SK-N-SH (cell line): ENCODE data around the gene CD38. TPM values are rescaled to one million over a fixed set of nuclear protein-coding genes. Genes with fewer than 3 reads are reported as not detected.

Experiments
- CTCF ChIA-PET: fragments of 300-600, 350-600 bp; formaldehyde crosslinking; extraction: SDS; loops from one replicate; lab custom pipeline; 2021; lab: Yijun Ruan, JAX
- POLR2A ChIA-PET: fragments of 350-600 bp; sonication (Branson Sonifier 250); formaldehyde crosslinking; extraction: SDS; loops from one replicate; lab custom pipeline; 2020; ENCODE audit warnings: antibody characterized with exemption, inconsistent platforms; lab: Yijun Ruan, JAX
- DNase-seq: peaks from one replicate; pipeline ENCODE4 v3.0.0; 2012
- H2AFZ ChIP-seq: fragments of 200-600 bp; sonication (generic); 2 replicates; pipeline ENCODE4 v1.8.1; 2016; ENCODE audit warnings: antibody characterized with exemption, mild to moderate bottlenecking, low read depth
- H3F3A ChIP-seq: fragments of 200-600 bp; sonication (generic); replicated peaks from 2 replicates; pipeline ENCODE3; 2016; ENCODE audit warnings: antibody characterized with exemption, mild to moderate bottlenecking; ENCODE audit not compliant: insufficient read depth
- H3K27ac ChIP-seq, 2 experiments: fragments of 200-500 bp in 1 of 2; fragments of 200-600 bp in 1 of 2; sonication (Bioruptor generic) in 1 of 2; sonication (generic), shearing (Covaris generic) in 1 of 2; 2 replicates each; pipeline versions ENCODE4 v1.5.1 to v1.6.1; 2014 to 2016; ENCODE audit warnings: low read depth in 2 of 2, inconsistent platforms in 1 of 2, low read length in 1 of 2, mild to moderate bottlenecking in 1 of 2, mixed read lengths in 1 of 2
- H3K27me3 ChIP-seq: fragments of 200-600 bp; sonication (generic), shearing (Covaris generic); 2 replicates; pipeline ENCODE4 v1.6.1; 2016; ENCODE audit warnings: mixed run types; ENCODE audit not compliant: insufficient read depth
- H3K36me3 ChIP-seq, 2 experiments: fragments of 200-500 bp in 1 of 2; fragments of 200-600 bp in 1 of 2; sonication (Bioruptor generic) in 1 of 2; sonication (generic) in 1 of 2; replicated peaks in 1 of 2; 2 replicates each; pipeline versions ENCODE3 to v1.5.1; 2014 to 2016; ENCODE audit warnings: low read length in 1 of 2, mild to moderate bottlenecking in 1 of 2; ENCODE audit not compliant: insufficient read depth in 2 of 2, control insufficient read depth in 1 of 2
- H3K4me1 ChIP-seq, 2 experiments: fragments of 200-500 bp in 1 of 2; fragments of 200-600 bp in 1 of 2; sonication (Bioruptor generic) in 1 of 2; sonication (generic), shearing (Covaris generic) in 1 of 2; 2 replicates each; pipeline versions ENCODE4 v1.5.1 to v1.6.1; 2014 to 2016; ENCODE audit warnings: low read depth in 1 of 2, low read length in 1 of 2, mixed run types in 1 of 2; ENCODE audit not compliant: insufficient read depth in 2 of 2, control insufficient read depth in 1 of 2
- H3K4me2 ChIP-seq: fragments of 200-600 bp; sonication (generic), shearing (Covaris generic); 2 replicates; pipeline ENCODE4 v1.6.1; 2017; ENCODE audit warnings: mixed run types
- H3K4me3 ChIP-seq, 2 experiments: fragments of 200-500 bp in 1 of 2; fragments of 200-600 bp in 1 of 2; sonication (Bioruptor generic) in 1 of 2; sonication (generic), shearing (Covaris generic) in 1 of 2; 2 replicates each; pipeline versions ENCODE4 v1.5.1 to v1.8.1; 2014 to 2016; ENCODE audit warnings: low read depth in 2 of 2, inconsistent platforms in 1 of 2, low read length in 1 of 2, mild to moderate bottlenecking in 1 of 2, mixed read lengths in 1 of 2, moderate library complexity in 1 of 2
- H3K79me2 ChIP-seq: fragments of 200-600 bp; sonication (generic); 2 replicates; pipeline ENCODE4 v1.8.1; 2017; ENCODE audit warnings: mild to moderate bottlenecking; ENCODE audit not compliant: insufficient read depth
- H3K9ac ChIP-seq: fragments of 200-600 bp; sonication (generic); 2 replicates; pipeline ENCODE4 v1.6.1; 2017; ENCODE audit warnings: mixed run types
- H3K9me2 ChIP-seq: fragments of 200-600 bp; sonication (generic); 2 replicates; pipeline ENCODE4 v1.6.1; 2017; ENCODE audit warnings: mixed run types
- H3K9me3 ChIP-seq: fragments of 200-600 bp; sonication (generic); 2 replicates; pipeline ENCODE4 v1.6.1; 2017; ENCODE audit warnings: mixed run types, mild to moderate bottlenecking, moderate library complexity
- H4K20me1 ChIP-seq: fragments of 200-600 bp; sonication (generic); 2 replicates; pipeline ENCODE4 v1.6.1; 2017; ENCODE audit warnings: mild to moderate bottlenecking, mixed run types; ENCODE audit not compliant: insufficient read depth
- EP300 ChIP-seq, 2 experiments: IDR thresholded peaks; 2 replicates each; pipeline versions ENCODE4 v1.4.0 to v1.6.1; 2012; ENCODE audit warnings: borderline replicate concordance in 1 of 2, low read depth in 1 of 2, low read length in 1 of 2
- EZH2phosphoT487 ChIP-seq: fragments of 200-600 bp; sonication (generic); IDR thresholded peaks from 2 replicates; pipeline ENCODE4 v1.6.1; 2017; ENCODE audit warnings: low read depth, mixed run types, mild to moderate bottlenecking, antibody characterized with exemption, moderate library complexity, borderline replicate concordance
- FOXM1 ChIP-seq: IDR thresholded peaks from 2 replicates; pipeline ENCODE4 v1.4.0; 2012; ENCODE audit warnings: low read depth, mild to moderate bottlenecking
- MEF2A ChIP-seq: IDR thresholded peaks from 2 replicates; pipeline ENCODE4 v1.4.0; 2012; ENCODE audit warnings: low read depth, borderline replicate concordance
- NFIC ChIP-seq: IDR thresholded peaks from 2 replicates; pipeline ENCODE4 v1.4.0; 2012; ENCODE audit warnings: borderline replicate concordance
- NRF1 ChIP-seq: IDR thresholded peaks from 2 replicates; pipeline ENCODE4 v1.6.1; 2012; ENCODE audit warnings: low read depth, mild to moderate bottlenecking, low read length
- RAD21 ChIP-seq: IDR thresholded peaks from 2 replicates; pipeline ENCODE4 v1.6.1; 2012; ENCODE audit warnings: mild to moderate bottlenecking, low read length
- YY1 ChIP-seq: IDR thresholded peaks from 2 replicates; pipeline ENCODE4 v1.4.0; 2012; ENCODE audit warnings: low read depth, mild to moderate bottlenecking
- WGBS: methylation state at CpG from one replicate; pipeline ENCODE4 v1.1.6; 2017; ENCODE audit warnings: low lambda C conversion rate; 5-methylcytosine and 5-hydroxymethylcytosine counted together
- polyA plus RNA-seq, 3 experiments: library from polyadenylated mRNA; depleted of rRNA; stranded (reverse); fragments of >200 nt; gene quantifications; 2 replicates each; pipeline ENCODE4 v1.2.3, GENCODE V29; 2012
- TF ChIP-seq, protein P1 (sequence below): fragments of 150-350 bp; IDR thresholded peaks from 2 replicates; pipeline ENCODE4 v1.6.1; 2016; ENCODE audit warnings: mild to moderate bottlenecking, low read depth, low read length
- TF ChIP-seq, protein P2 (sequence below): fragments of 150-350 bp; IDR thresholded peaks from 2 replicates; pipeline ENCODE4 v1.6.1; 2017; ENCODE audit warnings: antibody characterized with exemption, low read length, low read depth, borderline replicate concordance
- TF ChIP-seq, protein P3 (sequence below): IDR thresholded peaks from 2 replicates; pipeline ENCODE4 v1.4.0; 2012; ENCODE audit warnings: low read depth
- TF ChIP-seq, protein P4 (sequence below): IDR thresholded peaks from 2 replicates; pipeline ENCODE4; 2012
- TF ChIP-seq, protein P5 (sequence below): IDR thresholded peaks from 2 replicates; pipeline ENCODE4 v1.6.1; 2012; ENCODE audit warnings: mild to moderate bottlenecking, low read depth, low read length, moderate library complexity
- TF ChIP-seq, protein P6 (sequence below): fragments of 200-600 bp; sonication (generic); IDR thresholded peaks from 2 replicates; pipeline ENCODE4 v1.6.1; 2017; ENCODE audit warnings: antibody characterized with exemption, mild to moderate bottlenecking, moderate library complexity

CD38 gene
- polyA plus RNA-seq, 1 of the 3 experiments (the other 2 are of a cell fraction), result 0.02 TPM

DNA sequence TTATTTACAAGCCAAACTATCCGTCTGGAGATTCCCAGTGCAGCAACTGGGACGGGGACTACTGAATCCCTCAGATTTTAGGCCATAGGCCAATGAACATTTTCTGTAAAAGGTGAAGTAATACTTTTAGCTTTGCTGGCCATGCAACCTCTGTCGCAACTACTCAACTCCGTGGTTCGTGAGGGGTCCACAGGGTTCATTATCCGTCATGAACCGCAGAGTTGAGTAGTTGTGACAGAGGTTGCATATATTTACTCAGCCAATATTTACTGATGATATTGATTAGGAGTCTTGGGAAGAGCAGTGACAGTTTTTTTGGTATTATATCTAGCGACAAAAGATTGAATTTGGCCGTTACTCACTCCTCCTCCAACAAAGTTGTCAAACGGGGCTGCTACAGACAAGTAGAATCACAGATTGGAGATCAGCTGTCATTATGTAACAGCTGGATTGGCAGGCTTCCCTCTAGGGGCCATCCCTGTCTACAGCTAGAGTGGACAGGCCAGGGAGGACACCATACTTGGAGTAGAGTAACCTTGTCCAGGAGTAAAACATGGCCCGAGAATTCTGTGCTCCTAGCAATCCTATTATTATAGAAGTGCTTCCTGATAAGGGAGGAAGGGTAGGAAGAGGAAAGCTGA lies 37.2 kb upstream of the CD38 start:
- 83% methylated on average over 11 of the region's 11 CpGs for WGBS
- POLR2A ChIA-PET, result no interaction called here
- H3K27ac ChIP-seq, result no peak overlapping the region
- no peaks in the 10 kb centered on the region for H3K9me3 ChIP-seq
- H3K4me1 ChIP-seq, result peaks cover 0 to 4% of the 10 kb centered on the region in 2 experiments; a peak in 1 of 4 replicates
- no peaks in the 10 kb centered on the region for H3F3A ChIP-seq
- no peak overlapping the region for H3K4me3 ChIP-seq
- H3K36me3 ChIP-seq, result no peaks in the 10 kb centered on the region
- H3K9ac ChIP-seq, result no peak overlapping the region
- TF ChIP-seq NRF1 (no peak), EZH2phosphoT487 (no peak)
- TF ChIP-seq, protein P1, sequence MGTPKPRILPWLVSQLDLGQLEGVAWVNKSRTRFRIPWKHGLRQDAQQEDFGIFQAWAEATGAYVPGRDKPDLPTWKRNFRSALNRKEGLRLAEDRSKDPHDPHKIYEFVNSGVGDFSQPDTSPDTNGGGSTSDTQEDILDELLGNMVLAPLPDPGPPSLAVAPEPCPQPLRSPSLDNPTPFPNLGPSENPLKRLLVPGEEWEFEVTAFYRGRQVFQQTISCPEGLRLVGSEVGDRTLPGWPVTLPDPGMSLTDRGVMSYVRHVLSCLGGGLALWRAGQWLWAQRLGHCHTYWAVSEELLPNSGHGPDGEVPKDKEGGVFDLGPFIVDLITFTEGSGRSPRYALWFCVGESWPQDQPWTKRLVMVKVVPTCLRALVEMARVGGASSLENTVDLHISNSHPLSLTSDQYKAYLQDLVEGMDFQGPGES, result no peak
- H3K9me2 ChIP-seq, result no peaks in the 10 kb centered on the region
- no peak for DNase-seq
- no peak overlapping the region for H2AFZ ChIP-seq
- no peaks in the 10 kb centered on the region for H3K79me2 ChIP-seq
- H4K20me1 ChIP-seq, result no peaks in the 10 kb centered on the region
- CTCF ChIA-PET, result interaction anchor here (1.0 to 1.3 kb wide), 3 partner anchors 10 to 215 kb away, joined by 3 to 4 read pairs (median 4); no protein-coding TSS in a partner anchor
- no peaks in the 10 kb centered on the region for H3K27me3 ChIP-seq
- H3K4me2 ChIP-seq, result no peak overlapping the region

DNA sequence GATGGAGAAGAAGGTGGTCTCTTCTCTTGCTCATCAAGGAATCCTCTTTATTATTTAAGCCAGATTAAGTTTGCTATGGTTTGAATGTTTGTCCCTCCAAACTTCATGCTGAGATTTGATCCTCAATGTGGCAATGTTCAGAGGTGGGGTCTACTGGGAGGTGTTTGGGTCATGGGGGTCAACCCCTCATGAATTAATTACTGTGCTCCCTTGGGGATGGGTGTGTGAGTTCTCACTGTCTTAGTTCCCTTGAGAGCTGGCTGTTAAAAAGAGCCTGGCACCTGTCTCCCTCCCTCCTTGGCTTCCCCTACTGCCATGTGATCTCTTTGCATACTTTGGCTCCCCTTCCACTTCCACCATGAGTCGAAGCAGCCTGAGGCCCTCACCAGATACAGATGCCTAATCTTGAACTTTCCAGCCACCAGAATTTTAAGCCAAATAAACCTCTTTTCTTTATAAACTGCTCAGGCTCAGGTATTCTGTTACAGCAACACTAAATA lies 36.0 kb upstream of the CD38 start:
- Histone ChIP-seq H3K9me3 (no peaks in the 10 kb centered on the region), H2AFZ (no peak overlapping the region), H3K9ac (no peak overlapping the region), H3K27me3 (no peaks in the 10 kb centered on the region), H3K79me2 (no peaks in the 10 kb centered on the region), H3K4me1 (peaks cover 0 to 4% of the 10 kb centered on the region in 2 experiments; a peak in 1 of 4 replicates), H3K9me2 (no peaks in the 10 kb centered on the region), H4K20me1 (no peaks in the 10 kb centered on the region), H3F3A (no peaks in the 10 kb centered on the region), H3K4me2 (no peak overlapping the region), H3K27ac (no peak overlapping the region), H3K36me3 (no peaks in the 10 kb centered on the region), H3K4me3 (no peak overlapping the region)
- ChIA-PET POLR2A (no interaction called here), CTCF (no interaction called here)
- WGBS, result 6% methylated on average over 1 of the region's 1 CpG
- DNase-seq, result no peak
- TF ChIP-seq, protein P2, sequence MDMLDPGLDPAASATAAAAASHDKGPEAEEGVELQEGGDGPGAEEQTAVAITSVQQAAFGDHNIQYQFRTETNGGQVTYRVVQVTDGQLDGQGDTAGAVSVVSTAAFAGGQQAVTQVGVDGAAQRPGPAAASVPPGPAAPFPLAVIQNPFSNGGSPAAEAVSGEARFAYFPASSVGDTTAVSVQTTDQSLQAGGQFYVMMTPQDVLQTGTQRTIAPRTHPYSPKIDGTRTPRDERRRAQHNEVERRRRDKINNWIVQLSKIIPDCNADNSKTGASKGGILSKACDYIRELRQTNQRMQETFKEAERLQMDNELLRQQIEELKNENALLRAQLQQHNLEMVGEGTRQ, result no peak
- TF ChIP-seq, protein P1, result no peak
- no peak for TF ChIP-seq MEF2A
- TF ChIP-seq, protein P3, sequence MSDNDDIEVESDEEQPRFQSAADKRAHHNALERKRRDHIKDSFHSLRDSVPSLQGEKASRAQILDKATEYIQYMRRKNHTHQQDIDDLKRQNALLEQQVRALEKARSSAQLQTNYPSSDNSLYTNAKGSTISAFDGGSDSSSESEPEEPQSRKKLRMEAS, result no peak
- no peak for TF ChIP-seq EP300 (IDR thresholded peaks at IDR 0.05; ENCODE audit: borderline replicate concordance in 1 of 2, low read depth in 1 of 2, low read length in 1 of 2)
- TF ChIP-seq, protein P4, sequence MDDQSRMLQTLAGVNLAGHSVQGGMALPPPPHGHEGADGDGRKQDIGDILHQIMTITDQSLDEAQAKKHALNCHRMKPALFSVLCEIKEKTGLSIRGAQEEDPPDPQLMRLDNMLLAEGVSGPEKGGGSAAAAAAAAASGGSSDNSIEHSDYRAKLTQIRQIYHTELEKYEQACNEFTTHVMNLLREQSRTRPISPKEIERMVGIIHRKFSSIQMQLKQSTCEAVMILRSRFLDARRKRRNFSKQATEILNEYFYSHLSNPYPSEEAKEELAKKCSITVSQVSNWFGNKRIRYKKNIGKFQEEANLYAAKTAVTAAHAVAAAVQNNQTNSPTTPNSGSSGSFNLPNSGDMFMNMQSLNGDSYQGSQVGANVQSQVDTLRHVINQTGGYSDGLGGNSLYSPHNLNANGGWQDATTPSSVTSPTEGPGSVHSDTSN, result no peak
- no peak for TF ChIP-seq NFIC
- TF ChIP-seq, protein P5, sequence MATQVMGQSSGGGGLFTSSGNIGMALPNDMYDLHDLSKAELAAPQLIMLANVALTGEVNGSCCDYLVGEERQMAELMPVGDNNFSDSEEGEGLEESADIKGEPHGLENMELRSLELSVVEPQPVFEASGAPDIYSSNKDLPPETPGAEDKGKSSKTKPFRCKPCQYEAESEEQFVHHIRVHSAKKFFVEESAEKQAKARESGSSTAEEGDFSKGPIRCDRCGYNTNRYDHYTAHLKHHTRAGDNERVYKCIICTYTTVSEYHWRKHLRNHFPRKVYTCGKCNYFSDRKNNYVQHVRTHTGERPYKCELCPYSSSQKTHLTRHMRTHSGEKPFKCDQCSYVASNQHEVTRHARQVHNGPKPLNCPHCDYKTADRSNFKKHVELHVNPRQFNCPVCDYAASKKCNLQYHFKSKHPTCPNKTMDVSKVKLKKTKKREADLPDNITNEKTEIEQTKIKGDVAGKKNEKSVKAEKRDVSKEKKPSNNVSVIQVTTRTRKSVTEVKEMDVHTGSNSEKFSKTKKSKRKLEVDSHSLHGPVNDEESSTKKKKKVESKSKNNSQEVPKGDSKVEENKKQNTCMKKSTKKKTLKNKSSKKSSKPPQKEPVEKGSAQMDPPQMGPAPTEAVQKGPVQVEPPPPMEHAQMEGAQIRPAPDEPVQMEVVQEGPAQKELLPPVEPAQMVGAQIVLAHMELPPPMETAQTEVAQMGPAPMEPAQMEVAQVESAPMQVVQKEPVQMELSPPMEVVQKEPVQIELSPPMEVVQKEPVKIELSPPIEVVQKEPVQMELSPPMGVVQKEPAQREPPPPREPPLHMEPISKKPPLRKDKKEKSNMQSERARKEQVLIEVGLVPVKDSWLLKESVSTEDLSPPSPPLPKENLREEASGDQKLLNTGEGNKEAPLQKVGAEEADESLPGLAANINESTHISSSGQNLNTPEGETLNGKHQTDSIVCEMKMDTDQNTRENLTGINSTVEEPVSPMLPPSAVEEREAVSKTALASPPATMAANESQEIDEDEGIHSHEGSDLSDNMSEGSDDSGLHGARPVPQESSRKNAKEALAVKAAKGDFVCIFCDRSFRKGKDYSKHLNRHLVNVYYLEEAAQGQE, result no peak
- TF ChIP-seq FOXM1, result no peak
- no peak for TF ChIP-seq YY1
- TF ChIP-seq RAD21, result no peak
- TF ChIP-seq, protein P6, sequence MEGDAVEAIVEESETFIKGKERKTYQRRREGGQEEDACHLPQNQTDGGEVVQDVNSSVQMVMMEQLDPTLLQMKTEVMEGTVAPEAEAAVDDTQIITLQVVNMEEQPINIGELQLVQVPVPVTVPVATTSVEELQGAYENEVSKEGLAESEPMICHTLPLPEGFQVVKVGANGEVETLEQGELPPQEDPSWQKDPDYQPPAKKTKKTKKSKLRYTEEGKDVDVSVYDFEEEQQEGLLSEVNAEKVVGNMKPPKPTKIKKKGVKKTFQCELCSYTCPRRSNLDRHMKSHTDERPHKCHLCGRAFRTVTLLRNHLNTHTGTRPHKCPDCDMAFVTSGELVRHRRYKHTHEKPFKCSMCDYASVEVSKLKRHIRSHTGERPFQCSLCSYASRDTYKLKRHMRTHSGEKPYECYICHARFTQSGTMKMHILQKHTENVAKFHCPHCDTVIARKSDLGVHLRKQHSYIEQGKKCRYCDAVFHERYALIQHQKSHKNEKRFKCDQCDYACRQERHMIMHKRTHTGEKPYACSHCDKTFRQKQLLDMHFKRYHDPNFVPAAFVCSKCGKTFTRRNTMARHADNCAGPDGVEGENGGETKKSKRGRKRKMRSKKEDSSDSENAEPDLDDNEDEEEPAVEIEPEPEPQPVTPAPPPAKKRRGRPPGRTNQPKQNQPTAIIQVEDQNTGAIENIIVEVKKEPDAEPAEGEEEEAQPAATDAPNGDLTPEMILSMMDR, result no peak
